NCI-H524 (cell line): ENCODE measurements around the gene PPFIA3.
"Not testable (repeated sequence)": the region's sequence is repeated elsewhere in the genome, so short reads cannot be mapped to it uniquely, and the experiment has no call there.

Source experiments
- DNase-seq, 2 experiments: peaks; one replicate each; lab custom pipeline; 2025; lab: John Stamatoyannopoulos, UW

The PPFIA3 gene

DNA sequence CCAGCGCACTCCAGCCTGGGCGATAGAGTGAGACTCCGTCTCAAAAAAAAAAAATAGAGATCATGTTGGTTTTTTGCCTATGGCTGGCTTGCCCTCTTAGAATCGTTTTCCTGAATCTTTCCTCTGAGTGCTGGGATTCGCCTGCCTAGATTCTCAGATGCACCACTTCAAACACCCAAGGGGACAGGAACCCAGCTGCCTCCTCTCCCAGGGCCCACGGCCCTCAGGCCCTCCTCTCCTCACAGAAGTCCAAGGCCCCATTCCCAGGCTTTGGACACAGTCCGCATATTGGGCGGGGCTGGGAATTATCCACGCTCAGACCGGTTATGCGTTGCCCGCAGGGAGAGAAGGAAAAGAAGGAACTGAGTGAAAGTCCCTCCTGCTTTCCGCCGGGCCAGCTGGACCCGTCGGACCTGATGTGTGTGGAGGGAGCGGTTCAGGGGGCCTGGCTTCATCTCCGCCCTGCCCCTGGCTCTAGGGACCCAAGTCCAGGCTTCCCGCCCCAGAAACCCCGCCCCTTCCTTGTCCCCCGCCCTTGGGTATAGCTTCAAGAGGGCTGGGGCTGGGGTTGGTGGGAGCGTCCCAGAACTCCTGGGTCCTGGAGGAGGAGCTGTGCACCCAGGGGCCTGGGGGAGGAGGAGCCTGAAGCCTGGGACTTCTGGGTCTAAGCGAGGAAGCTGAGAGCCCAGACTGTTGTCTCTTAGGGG, 5.8 kb downstream of the PPFIA3 start:
- DNase-seq, result no peak

- DNase-seq, result no peak
These were observed 7.2 kb downstream of the PPFIA3 start for GRCh38 chr19:49126575-49126974.

DNA sequence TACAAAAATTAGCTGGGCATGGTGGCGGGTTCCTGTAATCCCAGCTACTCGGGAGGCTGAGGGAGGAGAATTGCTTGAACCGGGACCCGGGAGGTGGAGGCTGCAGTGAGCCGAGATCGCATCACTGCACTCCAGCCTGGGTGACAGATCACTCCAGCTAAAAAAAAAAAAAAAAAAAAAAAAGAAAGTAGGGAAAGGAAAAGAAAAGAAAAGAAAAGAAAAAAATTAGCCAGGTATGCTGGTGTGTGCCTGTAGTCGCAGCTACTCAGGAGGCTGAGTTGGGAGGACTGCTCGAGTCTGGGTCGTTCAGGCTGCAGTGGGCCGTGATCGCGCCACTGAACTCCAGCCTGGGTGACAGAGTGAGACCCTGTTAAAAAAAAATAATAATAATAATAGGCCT, 7.9 kb downstream of the PPFIA3 start:
- not testable (repeated sequence) for DNase-seq

- DNase-seq, result peak; percentile 91 to 98
These were observed 8.6 kb downstream of the PPFIA3 start for GRCh38 chr19:49127674-49128544.

DNA sequence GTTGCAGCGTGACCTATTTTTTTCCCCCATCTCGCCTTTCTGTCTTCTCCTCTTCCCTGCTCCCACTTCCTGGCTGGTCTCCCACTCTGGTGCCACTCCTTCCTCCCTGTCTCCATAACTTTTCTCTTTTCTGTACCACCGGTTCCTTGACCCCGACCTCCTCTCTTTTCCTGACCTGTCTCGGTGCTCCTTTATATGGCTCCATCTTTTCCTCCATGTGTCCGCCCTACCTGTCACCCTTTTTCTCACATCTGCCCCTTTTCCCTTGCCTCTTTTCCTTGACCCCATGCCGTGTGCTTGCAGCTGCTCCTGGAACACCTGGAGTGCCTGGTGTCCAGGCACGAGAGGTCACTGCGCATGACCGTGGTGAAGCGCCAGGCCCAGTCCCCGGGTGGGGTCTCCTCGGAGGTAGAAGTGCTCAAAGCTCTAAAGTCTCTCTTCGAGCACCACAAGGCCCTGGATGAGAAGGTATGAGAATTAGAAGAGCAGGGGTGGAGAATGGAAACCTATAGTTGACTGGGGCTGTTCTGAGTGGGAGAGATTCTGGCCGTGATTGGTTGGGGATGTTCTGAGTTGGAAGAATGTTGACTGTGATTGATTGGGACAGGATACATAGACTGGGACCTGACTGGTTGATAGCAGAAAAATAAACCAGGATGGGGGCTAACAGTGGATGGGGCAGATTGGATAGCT, 9.3 kb downstream of the PPFIA3 start:
- no peak for DNase-seq

GRCh38 chr19:49129238-49129583, 9.9 kb downstream of the PPFIA3 start:
- no peak for DNase-seq

DNA sequence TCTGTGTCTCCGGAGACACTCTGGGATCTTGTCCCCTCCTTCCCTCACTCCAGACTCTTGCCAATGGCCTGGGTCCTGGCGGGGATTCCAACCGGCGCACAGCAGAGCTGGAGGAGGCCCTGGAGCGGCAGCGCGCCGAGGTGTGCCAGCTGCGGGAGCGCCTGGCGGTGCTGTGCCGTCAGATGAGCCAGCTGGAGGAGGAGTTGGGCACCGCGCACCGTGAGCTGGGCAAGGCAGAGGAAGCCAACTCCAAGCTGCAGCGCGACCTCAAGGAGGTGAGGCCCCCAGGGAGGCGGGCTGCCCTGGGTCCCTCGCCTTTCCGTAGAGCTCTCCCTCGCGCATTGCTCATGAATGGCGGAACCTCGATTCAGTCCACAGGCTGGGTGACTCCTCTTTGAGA, 11.0 kb downstream of the PPFIA3 start:
- no peak for DNase-seq

DNA sequence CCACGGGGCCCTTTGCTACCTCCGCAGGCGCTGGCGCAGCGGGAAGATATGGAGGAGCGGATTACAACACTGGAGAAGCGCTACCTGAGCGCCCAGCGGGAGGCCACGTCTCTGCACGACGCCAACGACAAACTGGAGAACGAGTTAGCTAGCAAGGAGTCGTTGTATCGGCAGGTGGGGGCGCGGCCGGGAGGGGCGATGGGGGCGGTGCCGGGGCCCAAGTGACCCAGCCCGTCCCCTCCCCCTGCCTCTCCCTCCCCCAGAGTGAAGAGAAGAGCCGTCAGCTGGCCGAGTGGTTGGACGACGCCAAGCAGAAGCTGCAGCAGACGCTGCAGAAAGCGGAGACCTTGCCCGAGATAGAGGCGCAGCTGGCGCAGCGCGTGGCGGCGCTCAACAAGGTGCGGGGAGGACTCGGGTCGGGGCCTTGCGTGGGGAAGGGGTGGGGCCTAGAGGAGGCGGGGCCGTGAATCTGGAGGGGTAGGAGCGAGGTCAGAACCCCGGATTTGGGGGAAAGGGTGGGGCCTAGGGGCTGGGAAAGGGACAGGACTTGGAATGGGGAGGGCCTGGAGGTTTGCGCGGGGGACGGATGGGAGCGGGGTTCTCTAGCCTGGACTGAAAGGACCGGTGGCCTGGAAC, 13.7 kb downstream of the PPFIA3 start:
- peak; percentile 43 to 57 for DNase-seq

GRCh38 chr19:49133621-49134454, 14.5 kb downstream of the PPFIA3 start:
- no peak for DNase-seq

- no peak for DNase-seq
These were observed 16.3 kb downstream of the PPFIA3 start for GRCh38 chr19:49135686-49136085.

DNA sequence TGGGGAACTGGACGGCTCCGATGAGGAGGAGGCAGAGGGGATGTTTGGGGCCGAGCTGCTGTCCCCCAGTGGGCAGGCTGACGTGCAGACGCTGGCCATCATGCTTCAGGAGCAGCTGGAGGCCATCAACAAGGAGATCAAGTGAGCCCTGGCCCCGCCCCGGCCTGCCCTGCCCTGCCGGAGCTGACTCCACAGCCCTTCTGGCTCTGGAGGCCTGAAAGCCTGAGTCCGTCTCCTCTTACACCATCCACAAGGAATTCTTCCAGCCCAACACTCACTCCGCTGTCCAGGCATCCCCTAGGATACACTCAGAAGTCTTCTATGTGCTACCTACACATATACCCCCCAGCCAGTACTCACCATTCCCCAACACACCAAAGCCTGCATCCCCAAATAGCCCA, 17.4 kb downstream of the PPFIA3 start:
- DNase-seq, result no peak

DNA sequence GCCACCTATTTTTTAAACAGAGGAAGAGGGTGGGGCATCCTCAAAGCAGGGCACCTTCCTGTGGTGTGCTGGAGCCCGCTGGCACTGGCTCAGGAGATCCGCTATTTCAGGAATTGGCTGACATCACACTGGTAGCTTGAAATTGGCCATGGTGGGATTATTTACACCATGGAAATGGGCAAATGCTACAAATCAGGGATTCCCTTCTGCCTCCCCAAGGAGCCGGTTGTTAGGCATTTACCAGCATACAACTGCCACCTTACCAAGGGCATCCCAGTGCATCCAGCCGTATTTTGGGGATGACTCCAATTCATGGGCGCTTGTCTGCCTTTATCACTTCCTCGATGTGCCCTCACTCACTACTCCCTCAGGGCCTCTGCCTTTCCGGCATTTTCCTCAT, 21.6 kb downstream of the PPFIA3 start:
- DNase-seq, result no peak

- no peak for DNase-seq
These were observed 22.0 kb downstream of the PPFIA3 start for GRCh38 chr19:49141352-49141751.

DNA sequence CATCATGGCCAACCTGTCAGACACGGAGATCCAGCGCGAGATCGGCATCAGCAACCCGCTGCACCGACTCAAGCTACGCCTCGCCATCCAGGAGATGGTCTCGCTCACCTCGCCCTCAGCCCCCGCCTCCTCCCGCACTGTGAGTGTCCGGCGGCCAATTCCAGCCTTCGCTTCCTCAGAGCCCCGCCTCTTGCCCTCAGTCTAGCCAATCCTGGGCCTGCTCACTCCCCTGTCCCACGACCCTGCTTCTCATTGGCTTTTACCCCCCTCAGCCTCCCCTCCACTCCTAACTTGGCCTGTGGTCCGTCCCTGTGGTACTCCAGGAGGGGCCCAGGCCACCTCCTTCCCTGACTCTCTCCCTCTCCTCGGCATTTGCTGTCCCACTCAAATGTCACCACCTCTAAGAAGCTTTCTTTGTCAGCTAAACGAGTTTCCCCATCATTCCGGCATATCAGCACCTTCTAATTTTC, 23.6 kb downstream of the PPFIA3 start:
- peak; percentile 93 to 96 for DNase-seq

DNA sequence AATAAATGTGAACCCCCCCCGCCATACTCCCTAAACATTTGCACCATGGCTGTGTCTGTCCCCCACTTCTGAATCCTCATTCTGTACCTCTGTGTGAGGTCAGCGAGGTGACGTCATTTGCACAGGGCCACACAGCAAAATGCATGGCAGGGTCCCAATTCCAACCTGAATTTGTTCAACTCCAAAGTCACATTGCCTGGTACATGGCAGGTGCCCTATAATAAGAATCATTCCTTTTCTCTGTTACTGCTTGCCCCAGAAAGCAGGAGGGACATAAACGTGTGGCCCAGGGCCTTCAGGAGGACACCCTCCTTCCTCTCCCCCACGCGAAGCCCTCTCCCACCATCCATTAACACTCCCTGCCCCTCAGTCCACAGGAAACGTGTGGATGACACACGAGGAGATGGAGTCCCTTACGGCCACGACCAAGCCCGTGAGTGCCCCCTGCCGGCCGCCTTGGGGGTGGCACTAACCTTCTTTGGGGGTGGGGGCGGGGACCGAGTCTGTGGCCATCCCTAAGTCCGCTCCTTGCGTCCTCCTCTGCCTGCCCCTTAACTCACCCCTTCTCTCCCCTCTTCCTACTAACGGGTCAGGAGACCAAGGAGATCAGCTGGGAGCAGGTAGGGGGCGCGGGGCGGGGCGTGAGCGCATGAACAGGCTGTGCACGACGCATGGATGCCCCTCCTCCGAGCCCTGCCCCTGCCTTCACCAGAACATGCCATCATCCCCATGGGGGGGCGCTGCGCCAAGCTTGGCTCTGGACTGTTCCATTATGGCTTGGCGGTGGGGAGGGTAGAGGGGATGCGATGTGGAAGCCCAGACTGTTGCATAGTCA, 26.4 kb downstream of the PPFIA3 start:
- peak in 1 of 2 experiments; percentile 63 for DNase-seq

DNA sequence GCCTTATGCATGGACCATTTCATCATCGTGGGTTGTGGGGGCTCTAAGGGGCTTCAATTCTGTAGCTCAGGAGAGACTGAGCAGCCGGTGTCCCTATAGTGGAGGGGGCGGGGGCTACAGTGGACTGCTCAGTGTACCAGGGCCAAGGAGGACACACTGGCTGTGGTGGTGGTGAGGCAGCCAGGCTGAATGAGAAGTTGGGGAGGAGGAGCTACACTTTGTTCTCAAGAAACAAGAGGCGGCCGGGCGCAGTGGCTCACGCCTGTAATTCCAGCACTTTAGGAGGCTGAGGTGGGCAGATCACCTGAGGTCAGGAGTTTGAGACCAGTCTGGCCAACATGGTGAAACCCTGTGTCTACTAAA, 27.0 kb downstream of the PPFIA3 start:
- DNase-seq, result not testable (repeated sequence)

GRCh38 chr19:49148044-49148682, 28.8 kb downstream of the PPFIA3 start:
- DNase-seq, result no peak

DNA sequence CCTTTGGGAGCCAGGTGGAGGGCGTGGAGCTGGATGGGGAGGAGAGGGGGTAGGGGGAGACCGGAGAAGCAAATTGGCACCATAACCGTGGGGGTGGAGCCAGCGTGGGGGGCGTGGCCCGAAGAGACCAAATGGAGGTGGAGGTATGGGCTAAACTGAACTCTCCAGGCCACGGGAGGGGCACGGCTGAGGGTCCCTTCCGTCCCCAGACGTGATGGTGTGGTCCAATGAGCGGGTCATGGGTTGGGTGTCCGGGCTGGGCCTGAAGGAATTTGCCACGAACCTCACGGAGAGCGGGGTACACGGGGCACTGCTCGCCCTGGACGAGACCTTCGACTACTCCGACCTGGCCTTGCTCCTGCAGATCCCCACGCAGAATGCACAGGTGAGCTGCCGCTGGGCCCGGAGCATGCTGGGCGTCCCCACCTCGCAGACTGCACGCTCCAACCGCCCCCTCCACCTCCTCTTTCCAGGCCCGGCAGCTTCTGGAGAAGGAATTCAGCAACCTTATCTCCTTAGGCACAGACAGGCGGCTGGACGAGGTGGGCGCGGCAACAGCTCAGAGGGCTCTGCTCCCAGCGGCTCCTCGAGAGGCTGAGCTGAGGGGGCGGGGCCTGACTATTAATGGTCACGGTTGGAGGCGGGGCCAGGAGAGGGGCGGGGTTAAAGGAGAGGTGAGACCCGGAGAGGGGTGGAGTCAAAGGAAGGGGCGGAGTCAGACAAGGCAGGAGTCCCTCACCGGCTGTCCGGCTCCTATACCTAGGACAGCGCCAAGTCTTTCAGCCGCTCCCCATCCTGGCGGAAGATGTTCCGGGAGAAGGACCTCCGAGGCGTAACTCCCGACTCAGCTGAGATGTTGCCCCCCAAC, 29.7 kb downstream of the PPFIA3 start:
- peak; percentile 97 to 98 for DNase-seq

- DNase-seq, result peak; percentile 83 to 91
These were observed 30.3 kb downstream of the PPFIA3 start for GRCh38 chr19:49149652-49150105.
